Activated CD4-positive, alpha-beta T cell treated with anti-CD3 and anti-CD28 coated beads, Interleukin-2, amount 10 ng/mL, durations not matched to agents 7 days and 5 days (primary cell): ENCODE measurements around the gene ULBP2. TPM values are rescaled to one million over a fixed set of nuclear protein-coding genes. Genes with fewer than 3 reads are reported as not detected.
"Not testable (repeated sequence)": the region's sequence is repeated elsewhere in the genome, so short reads cannot be mapped to it uniquely, and the experiment has no call there.

ENCODE experiments used
- CTCF ChIA-PET: fragments of 350-600 bp; sonication (Branson Sonifier 250); formaldehyde crosslinking; loops from one replicate; lab custom pipeline; 2021; ENCODE audit warnings: antibody characterized with exemption; lab: Charles Lee
- POLR2A ChIA-PET: fragments of 350-600 bp; sonication (Branson Sonifier 250); formaldehyde crosslinking; loops from one replicate; lab custom pipeline; 2021; ENCODE audit warnings: antibody characterized with exemption; lab: Charles Lee
- DNase-seq: peaks from one replicate; pipeline ENCODE4 v3.0.0-alpha.2; 2020
- H3K27ac Mint-ChIP-seq: one replicate; pipeline ENCODE4 v1.8.0; 2021; ENCODE audit warnings: mild to moderate bottlenecking, moderate library complexity, mixed read lengths
- H3K27me3 Mint-ChIP-seq: one replicate; pipeline ENCODE4 v1.8.0; 2021; ENCODE audit warnings: mixed read lengths
- H3K36me3 Mint-ChIP-seq: one replicate; pipeline ENCODE4 v1.8.0; 2021; ENCODE audit warnings: low read depth, mixed read lengths
- H3K4me1 Mint-ChIP-seq: one replicate; pipeline ENCODE4 v1.8.0; 2021; ENCODE audit warnings: mixed read lengths
- H3K4me3 Mint-ChIP-seq: one replicate; pipeline ENCODE4 v1.8.0; 2021; ENCODE audit warnings: mild to moderate bottlenecking, moderate library complexity, mixed read lengths
- H3K9me3 Mint-ChIP-seq: one replicate; pipeline ENCODE4 v1.8.0; 2021; ENCODE audit warnings: mixed read lengths
- total RNA-seq, 2 experiments: library from RNA; stranded (reverse); gene quantifications; one replicate each; pipeline ENCODE4 v1.2.3, GENCODE V29; 2021

ULBP2 gene
- total RNA-seq, 2 experiments from 2014 or later: 0.40 to 0.50 TPM

GRCh38 chr6:149977221-149977620 is 35.4 kb downstream of the ULBP2 start:
- no peak overlapping the region for H3K4me3 Mint-ChIP-seq
- peaks cover 76% of the 10 kb centered on the region for H3K27me3 Mint-ChIP-seq
- POLR2A ChIA-PET: no interaction called here
- H3K36me3 Mint-ChIP-seq: no peaks in the 10 kb centered on the region
- DNase-seq: no peak
- H3K9me3 Mint-ChIP-seq: no peaks in the 10 kb centered on the region
- no peak overlapping the region for H3K27ac Mint-ChIP-seq
- H3K4me1 Mint-ChIP-seq: peaks cover 12% of the 10 kb centered on the region
- CTCF ChIA-PET: no interaction called here

- no peak overlapping the region for H3K4me3 Mint-ChIP-seq
- DNase-seq: no peak
- H3K36me3 Mint-ChIP-seq: no peaks in the 10 kb centered on the region
- peaks cover 78% of the 10 kb centered on the region for H3K27me3 Mint-ChIP-seq
- no peaks in the 10 kb centered on the region for H3K9me3 Mint-ChIP-seq
- POLR2A ChIA-PET: no interaction called here
- CTCF ChIA-PET: no interaction called here
- H3K27ac Mint-ChIP-seq: no peak overlapping the region
- H3K4me1 Mint-ChIP-seq: peaks cover 12% of the 10 kb centered on the region
Observed at GRCh38 chr6:149978610-149979009, 36.8 kb downstream of the ULBP2 start.

- Mint-ChIP-seq H3K4me1 (peaks cover 8% of the 10 kb centered on the region), H3K27ac (no peak overlapping the region), H3K4me3 (no peak overlapping the region), H3K36me3 (no peaks in the 10 kb centered on the region), H3K27me3 (peaks cover 75% of the 10 kb centered on the region), H3K9me3 (no peaks in the 10 kb centered on the region)
- DNase-seq: no peak
- ChIA-PET POLR2A (no interaction called here), CTCF (no interaction called here)
Observed at GRCh38 chr6:149979293-149979692, 37.5 kb downstream of the ULBP2 start.

- H3K4me1 Mint-ChIP-seq: peaks cover 8% of the 10 kb centered on the region
- H3K27me3 Mint-ChIP-seq: peaks cover 79% of the 10 kb centered on the region
- CTCF ChIA-PET: no interaction called here
- POLR2A ChIA-PET: no interaction called here
- peaks cover 4% of the 10 kb centered on the region for H3K9me3 Mint-ChIP-seq
- H3K27ac Mint-ChIP-seq: no peak overlapping the region
- H3K36me3 Mint-ChIP-seq: peaks cover 2% of the 10 kb centered on the region
- DNase-seq: no peak
- no peak overlapping the region for H3K4me3 Mint-ChIP-seq
Observed at GRCh38 chr6:149983145-149983544, 41.3 kb downstream of the ULBP2 start.

GRCh38 chr6:149984773-149985172 is 43.0 kb downstream of the ULBP2 start:
- Mint-ChIP-seq H3K4me1 (peaks cover 18% of the 10 kb centered on the region), H3K36me3 (peaks cover 6% of the 10 kb centered on the region), H3K4me3 (no peak overlapping the region), H3K27me3 (peaks cover 82% of the 10 kb centered on the region), H3K27ac (no peak overlapping the region), H3K9me3 (peaks cover 9% of the 10 kb centered on the region)
- ChIA-PET POLR2A (no interaction called here), CTCF (interaction anchor here (0.8 kb wide), 1 partner anchor 81 kb away, joined by 3 read pairs; no protein-coding TSS in a partner anchor)
- DNase-seq: no peak

GRCh38 chr6:149985481-149985937 is 43.7 kb downstream of the ULBP2 start:
- no peak overlapping the region for H3K4me3 Mint-ChIP-seq
- peaks cover 86% of the 10 kb centered on the region for H3K27me3 Mint-ChIP-seq
- ChIA-PET CTCF (no interaction called here), POLR2A (no interaction called here)
- no peak overlapping the region for H3K27ac Mint-ChIP-seq
- H3K36me3 Mint-ChIP-seq: peaks cover 7% of the 10 kb centered on the region
- H3K9me3 Mint-ChIP-seq: peaks cover 9% of the 10 kb centered on the region
- DNase-seq: no peak
- H3K4me1 Mint-ChIP-seq: peaks cover 25% of the 10 kb centered on the region

- Mint-ChIP-seq H3K4me3 (no peak overlapping the region), H3K4me1 (peaks cover 33% of the 10 kb centered on the region), H3K27me3 (peaks cover 89% of the 10 kb centered on the region), H3K9me3 (peaks cover 9% of the 10 kb centered on the region), H3K36me3 (peaks cover 8% of the 10 kb centered on the region), H3K27ac (no peak overlapping the region)
- no peak for DNase-seq
- ChIA-PET POLR2A (no interaction called here), CTCF (no interaction called here)
Observed at GRCh38 chr6:149987602-149988107, 45.8 kb downstream of the ULBP2 start.

- Mint-ChIP-seq H3K9me3 (peaks cover 9% of the 10 kb centered on the region), H3K4me1 (peaks cover 33% of the 10 kb centered on the region), H3K36me3 (peaks cover 8% of the 10 kb centered on the region), H3K27ac (peak overlapping the region; percentile 46), H3K27me3 (peaks cover 93% of the 10 kb centered on the region), H3K4me3 (no peak overlapping the region)
- POLR2A ChIA-PET: no interaction called here
- no peak for DNase-seq
- CTCF ChIA-PET: no interaction called here
Observed at GRCh38 chr6:149988550-149989346, 46.9 kb downstream of the ULBP2 start.

- CTCF ChIA-PET: no interaction called here
- no peak overlapping the region for H3K27ac Mint-ChIP-seq
- H3K36me3 Mint-ChIP-seq: peaks cover 8% of the 10 kb centered on the region
Observed at GRCh38 chr6:149990212-149990660, 48.4 kb downstream of the ULBP2 start.

GRCh38 chr6:149990661-149991471 is 49.1 kb downstream of the ULBP2 start:
- Mint-ChIP-seq H3K4me3 (peak overlapping the region; percentile 68), H3K4me1 (peaks cover 33% of the 10 kb centered on the region), H3K9me3 (peaks cover 9% of the 10 kb centered on the region), H3K36me3 (peaks cover 8% of the 10 kb centered on the region), H3K27ac (peak overlapping the region; percentile 54), H3K27me3 (peaks cover 93% of the 10 kb centered on the region)
- DNase-seq: peak; percentile 27
- ChIA-PET POLR2A (no interaction called here), CTCF (interaction anchor here (1.5 kb wide), 1 partner anchor 16 kb away, joined by 3 read pairs; no protein-coding TSS in a partner anchor)

More at GRCh38 chr6:149990212-149990660, 48.4 kb downstream of the ULBP2 start:
- H3K27me3 Mint-ChIP-seq: peaks cover 94% of the 10 kb centered on the region
- DNase-seq: no peak
- H3K4me3 Mint-ChIP-seq: peak overlapping the region; percentile 68
- peaks cover 33% of the 10 kb centered on the region for H3K4me1 Mint-ChIP-seq
- POLR2A ChIA-PET: no interaction called here
- H3K9me3 Mint-ChIP-seq: peaks cover 9% of the 10 kb centered on the region

GRCh38 chr6:149991472-149991795 is 49.6 kb downstream of the ULBP2 start:
- H3K4me3 Mint-ChIP-seq: peak overlapping the region; percentile 68
- H3K9me3 Mint-ChIP-seq, POLR2A ChIA-PET, DNase-seq, H3K27ac Mint-ChIP-seq, H3K36me3 Mint-ChIP-seq: not testable (repeated sequence)
- H3K4me1 Mint-ChIP-seq: peaks cover 33% of the 10 kb centered on the region
- CTCF ChIA-PET: interaction anchor here (1.4 to 1.5 kb wide), 2 partner anchors 16 to 19 kb away, joined by 3 to 4 read pairs; no protein-coding TSS in a partner anchor
- H3K27me3 Mint-ChIP-seq: peaks cover 92% of the 10 kb centered on the region

GRCh38 chr6:149991838-149992237 is 50.0 kb downstream of the ULBP2 start:
- CTCF ChIA-PET: interaction anchor here (1.4 to 1.5 kb wide), 2 partner anchors 15 to 18 kb away, joined by 3 to 4 read pairs; no protein-coding TSS in a partner anchor
- H3K4me3 Mint-ChIP-seq: no peak overlapping the region

More at GRCh38 chr6:149991838-149992237, 50.0 kb downstream of the ULBP2 start:
- no peak overlapping the region for H3K27ac Mint-ChIP-seq
- peaks cover 9% of the 10 kb centered on the region for H3K9me3 Mint-ChIP-seq
- H3K36me3 Mint-ChIP-seq: peaks cover 8% of the 10 kb centered on the region
- H3K4me1 Mint-ChIP-seq: peaks cover 33% of the 10 kb centered on the region
- no peak for DNase-seq
- POLR2A ChIA-PET: no interaction called here
- H3K27me3 Mint-ChIP-seq: peaks cover 92% of the 10 kb centered on the region
